Sigmoid colon (tissue), 7 donors: ENCODE data around the gene ZNF362. TPM values are rescaled to one million over a fixed set of nuclear protein-coding genes. Genes with fewer than 3 reads are reported as not detected.

Experiments
- DNase-seq: peaks from one replicate; pipeline ENCODE4 v3.0.0-alpha.2; 2019
- H3K27ac ChIP-seq, 4 donors: fragments of 200-600 bp; sonication (generic); one replicate each; pipeline ENCODE4 v1.5.1; 2016 to 2019; ENCODE audit warnings: mild to moderate bottlenecking in 1 of 4
- H3K27me3 ChIP-seq, 3 donors: fragments of 200-600 bp; sonication (generic); one replicate each; pipeline ENCODE4 v1.5.1; 2019; ENCODE audit warnings: mild to moderate bottlenecking in 1 of 3
- H3K36me3 ChIP-seq, 4 donors: fragments of 200-600 bp; sonication (generic); one replicate each; pipeline ENCODE4 v1.5.1; 2016 to 2019
- H3K4me1 ChIP-seq, 4 donors: fragments of 200-600 bp; sonication (generic); one replicate each; pipeline ENCODE4 v1.5.1; 2017 to 2019
- H3K4me3 ChIP-seq, 4 donors: fragments of 200-600 bp; sonication (generic); one replicate each; pipeline ENCODE4 v1.5.1; 2017 to 2019; ENCODE audit warnings: mild to moderate bottlenecking in 2 of 4, moderate library complexity in 1 of 4
- H3K9me3 ChIP-seq, 4 donors: fragments of 200-600 bp in 3 of 4; sonication (generic) in 3 of 4; one replicate each; pipeline versions ENCODE4 v1.5.1 to v1.6.1; 2013 to 2019
- CTCF ChIP-seq, 4 experiments: fragments of 450-650 bp in 3 of 4; fragments of 200-600 bp in 1 of 4; IDR thresholded peaks; one replicate each; pipeline ENCODE4 v1.5.1; 2016 to 2019; ENCODE audit warnings: antibody characterized with exemption in 4 of 4, mild to moderate bottlenecking in 3 of 4, moderate library complexity in 2 of 4
- EP300 ChIP-seq, 4 donors: sonication (generic); formaldehyde crosslinking; IDR thresholded peaks; one replicate each; pipeline ENCODE4 v1.6.1; 2017; ENCODE audit warnings: antibody characterized with exemption in 4 of 4
- POLR2A ChIP-seq, 2 donors: fragments of 450-650 bp; IDR thresholded peaks; one replicate each; pipeline ENCODE4 v1.6.1; 2016; ENCODE audit warnings: antibody characterized with exemption in 2 of 2, mild to moderate bottlenecking in 2 of 2, moderate library complexity in 2 of 2
- POLR2AphosphoS5 ChIP-seq, 4 donors: sonication (generic); formaldehyde crosslinking; IDR thresholded peaks; one replicate each; pipeline ENCODE4 v1.6.1; 2017; ENCODE audit warnings: antibody characterized with exemption in 4 of 4
- WGBS, 2 donors: extraction: QIAGEN DNeasy Blood & Tissue Kit; methylation state at CpG; one replicate each; pipeline ENCODE4 v1.1.7; 2013; 5-methylcytosine and 5-hydroxymethylcytosine counted together
- intact Hi-C: fragments of 100-400 bp; cut with DNase I; formaldehyde crosslinking; loops from one replicate; pipeline ENCODE4 v1.15.1; 2023
- polyA plus RNA-seq, 3 donors: library from polyadenylated mRNA; stranded (reverse); fragments of 200-250 nt; gene quantifications; one replicate each; pipeline ENCODE4 v1.2.3, GENCODE V29; 2013
- total RNA-seq, 4 donors: library from RNA; depleted of rRNA; stranded (reverse); fragments of >200 nt; gene quantifications; one replicate each; pipeline ENCODE4 v1.1.0, GENCODE V29; 2016
- donor health status: healthy with polysubstance abuse.
- donor health status: Bipolar disorder and iron deficiency.
- donor health status: healthy.

Gene ZNF362
- total and polyA plus RNA-seq, 7 donors: 3.5 to 18.8 (median 11.2) TPM

- DNase-seq: no peak
Measured at GRCh38 chr1:33248244-33248643, 8.0 kb upstream of the ZNF362 start.

DNA sequence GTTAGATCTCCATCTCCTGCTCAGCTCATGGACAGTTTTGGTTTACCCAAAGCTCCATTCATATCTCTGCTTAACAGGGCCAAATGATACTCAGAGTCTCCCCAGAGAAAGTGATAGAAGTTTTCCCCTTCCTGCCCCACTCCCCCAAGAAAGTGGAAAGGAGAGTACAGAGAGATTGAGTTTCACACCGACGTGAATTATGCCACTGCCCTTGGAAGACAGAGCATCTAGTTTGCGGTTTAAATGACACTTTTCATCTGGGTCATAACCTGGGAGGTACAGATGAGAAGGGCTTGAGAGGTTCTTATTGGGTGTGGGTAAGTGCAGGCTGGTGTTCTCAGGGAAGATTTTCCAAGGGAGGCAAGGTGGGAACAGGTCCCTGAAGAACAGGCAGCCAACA, 6.9 kb upstream of the ZNF362 start:
- H3K4me3 ChIP-seq: no peak overlapping the region
- TF ChIP-seq POLR2AphosphoS5 (IDR thresholded peaks at IDR 0.05): no peak
- TF ChIP-seq CTCF (IDR thresholded peaks at IDR 0.05): no peak
- TF ChIP-seq POLR2A (IDR thresholded peaks at IDR 0.05): no peak
- no peak for TF ChIP-seq EP300 (IDR thresholded peaks at IDR 0.05)
- H3K9me3 ChIP-seq: no peaks in the 10 kb centered on the region
- no peaks in the 10 kb centered on the region for H3K36me3 ChIP-seq
- no peak overlapping the region for H3K27ac ChIP-seq
- intact Hi-C loops: no loop called here
- H3K27me3 ChIP-seq: no peaks in the 10 kb centered on the region
- H3K4me1 ChIP-seq: no peaks in the 10 kb centered on the region
- WGBS, 2 donors: 91 to 94% methylated on average over 3 of the region's 3 CpGs
- DNase-seq: no peak

More at GRCh38 chr1:33248244-33248643, 8.0 kb upstream of the ZNF362 start:
- H3K9me3 ChIP-seq: no peaks in the 10 kb centered on the region
- no peak overlapping the region for H3K27ac ChIP-seq
- intact Hi-C loops: no loop called here
- H3K4me1 ChIP-seq: no peaks in the 10 kb centered on the region
- H3K27me3 ChIP-seq: no peaks in the 10 kb centered on the region
- TF ChIP-seq EP300 (IDR thresholded peaks at IDR 0.05) (no peak), POLR2AphosphoS5 (IDR thresholded peaks at IDR 0.05) (no peak), CTCF (IDR thresholded peaks at IDR 0.05) (no peak), POLR2A (IDR thresholded peaks at IDR 0.05) (no peak)
- no peaks in the 10 kb centered on the region for H3K36me3 ChIP-seq
- no peak overlapping the region for H3K4me3 ChIP-seq

DNA sequence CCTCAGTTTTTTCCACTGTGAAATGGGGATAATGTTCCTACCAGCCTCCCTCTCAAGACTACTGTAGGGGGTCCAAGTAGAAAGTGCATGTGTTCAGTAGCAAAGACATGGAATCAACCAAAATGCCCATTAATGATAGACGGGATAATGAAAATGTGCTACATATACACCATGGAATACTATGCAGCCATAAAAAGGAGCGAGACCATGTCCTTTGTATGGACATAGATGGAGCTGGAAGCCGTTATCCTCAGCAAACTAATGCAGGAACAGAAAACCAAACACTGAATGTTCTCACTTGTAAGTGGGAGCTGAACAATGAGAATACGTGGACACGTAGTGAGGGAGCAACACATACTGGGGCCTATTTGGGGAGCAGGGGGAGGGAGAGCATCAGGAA, 6.1 kb upstream of the ZNF362 start:
- intact Hi-C loops: no loop called here

DNA sequence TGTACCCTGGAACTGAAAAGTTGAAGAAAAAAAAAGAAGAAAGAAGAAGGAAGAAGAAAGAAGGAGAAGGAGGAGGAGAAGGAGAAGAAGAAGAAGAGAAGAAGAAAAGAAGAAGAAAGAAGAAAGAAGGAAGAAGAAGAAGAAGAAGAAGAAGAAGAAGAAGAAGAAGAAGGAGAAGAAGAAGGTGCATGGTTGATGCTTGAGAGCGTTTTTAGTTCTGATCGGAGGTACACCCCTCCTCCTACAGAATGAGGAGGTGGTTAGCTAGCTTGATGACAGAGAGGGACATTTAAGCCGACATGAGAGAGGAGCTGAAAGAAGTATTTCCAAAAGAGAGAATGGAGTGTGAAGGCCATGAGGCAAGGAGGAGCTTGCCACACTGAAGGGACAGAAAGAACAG, 5.6 kb upstream of the ZNF362 start:
- no peaks in the 10 kb centered on the region for H3K27me3 ChIP-seq
- DNase-seq: no peak
- H3K36me3 ChIP-seq: no peaks in the 10 kb centered on the region
- intact Hi-C loops: no loop called here
- 91 to 93% methylated on average over 3 of the region's 3 CpGs for WGBS, 2 donors
- TF ChIP-seq POLR2A (IDR thresholded peaks at IDR 0.05) (no peak), CTCF (IDR thresholded peaks at IDR 0.05) (no peak), EP300 (IDR thresholded peaks at IDR 0.05) (no peak), POLR2AphosphoS5 (IDR thresholded peaks at IDR 0.05) (no peak)
- peaks cover 0 to 8% (median 4%) of the 10 kb centered on the region in 4 donors for H3K4me1 ChIP-seq
- H3K27ac ChIP-seq: no peak overlapping the region
- H3K4me3 ChIP-seq: no peak overlapping the region
- no peaks in the 10 kb centered on the region for H3K9me3 ChIP-seq

More for the DNA sequence above, 6.1 kb upstream of the ZNF362 start:
- Histone ChIP-seq H3K36me3 (no peaks in the 10 kb centered on the region), H3K9me3 (no peaks in the 10 kb centered on the region), H3K4me3 (no peak overlapping the region), H3K27me3 (no peaks in the 10 kb centered on the region), H3K27ac (no peak overlapping the region), H3K4me1 (peaks cover 0 to 3% (median 1%) of the 10 kb centered on the region in 4 donors)
- WGBS, 2 donors: 91 to 94% methylated on average over 5 of the region's 5 CpGs
- DNase-seq: no peak
- TF ChIP-seq EP300 (IDR thresholded peaks at IDR 0.05) (no peak), POLR2AphosphoS5 (IDR thresholded peaks at IDR 0.05) (no peak), CTCF (IDR thresholded peaks at IDR 0.05) (no peak), POLR2A (IDR thresholded peaks at IDR 0.05) (no peak)

- H3K9me3 ChIP-seq: no peaks in the 10 kb centered on the region
- peaks cover 0 to 32% (median 26%) of the 10 kb centered on the region in 4 donors for H3K4me1 ChIP-seq
- no peak for DNase-seq
- whole genome bisulfite sequencing, 2 donors: 78 to 91% methylated on average over 3 of the region's 3 CpGs
- H3K4me3 ChIP-seq: no peak overlapping the region
- no peak for TF ChIP-seq CTCF (IDR thresholded peaks at IDR 0.05)
- TF ChIP-seq POLR2AphosphoS5 (IDR thresholded peaks at IDR 0.05): no peak
- TF ChIP-seq EP300 (IDR thresholded peaks at IDR 0.05): no peak
- no peak for TF ChIP-seq POLR2A (IDR thresholded peaks at IDR 0.05)
- H3K27me3 ChIP-seq: no peaks in the 10 kb centered on the region
- intact Hi-C loops: loop anchor here (2.0 kb wide), 1 partner anchor 72 kb away; the partner anchor contains the start of gene TRIM62
- no peaks in the 10 kb centered on the region for H3K36me3 ChIP-seq
- H3K27ac ChIP-seq: no peak overlapping the region
Measured at GRCh38 chr1:33254491-33254890, 1.8 kb upstream of the ZNF362 start.
